Skeletal muscle tissue (tissue), 5 donors: ENCODE measurements around the gene ZNF189. TPM values are rescaled to one million over a fixed set of nuclear protein-coding genes. Genes with fewer than 3 reads are reported as not detected.

Source experiments
- H3K27ac ChIP-seq: one replicate; pipeline ENCODE4 v1.7.0; 2013; ENCODE audit warnings: mild to moderate bottlenecking, low read depth, low read length, inconsistent platforms
- H3K27me3 ChIP-seq, 3 donors: one replicate each; pipeline ENCODE4 v1.7.0; 2013; ENCODE audit warnings: low read length in 3 of 3; ENCODE audit not compliant: control insufficient read depth in 3 of 3, insufficient read depth in 3 of 3
- H3K36me3 ChIP-seq, 3 donors: one replicate each; pipeline ENCODE4 v1.7.0; 2013; ENCODE audit warnings: low read length in 3 of 3; ENCODE audit not compliant: control insufficient read depth in 3 of 3, insufficient read depth in 3 of 3
- H3K4me1 ChIP-seq, 3 donors: one replicate each; pipeline ENCODE4 v1.7.0; 2013; ENCODE audit warnings: low read length in 3 of 3, mild to moderate bottlenecking in 3 of 3; ENCODE audit not compliant: control insufficient read depth in 3 of 3, insufficient read depth in 3 of 3
- H3K4me3 ChIP-seq, 3 donors: one replicate each; pipeline ENCODE4 v1.7.0; 2013; ENCODE audit warnings: low read length in 3 of 3
- H3K9ac ChIP-seq, 3 donors: one replicate each; pipeline ENCODE4 v1.7.0; 2013; ENCODE audit warnings: low read length in 3 of 3, mild to moderate bottlenecking in 3 of 3, moderate library complexity in 2 of 3, low read depth in 1 of 3
- H3K9me3 ChIP-seq, 3 donors: one replicate each; pipeline ENCODE4 v1.7.0; 2013; ENCODE audit warnings: low read length in 3 of 3; ENCODE audit not compliant: control insufficient read depth in 3 of 3
- small RNA-seq: library from RNA; depleted of rRNA; stranded (forward); fragments of <200 nt; gene quantifications from one replicate; pipeline ENCODE3, GENCODE V24; 2014
- total RNA-seq: library from RNA; depleted of rRNA; stranded (reverse); fragments of >200 nt; gene quantifications from one replicate; pipeline ENCODE4 v1.2.3, GENCODE V29; 2014
- donor health status: Osteomylitis.

The ZNF189 gene
- total RNA-seq, 1 donor from 2014 or later = 28.7 TPM

- Histone ChIP-seq H3K36me3 (no peaks in the 10 kb centered on the region), H3K27me3 (no peaks in the 10 kb centered on the region), H3K9me3 (no peaks in the 10 kb centered on the region), H3K27ac (no peak overlapping the region), H3K9ac (no peak overlapping the region), H3K4me3 (no peak overlapping the region), H3K4me1 (no peaks in the 10 kb centered on the region)
These were observed 58.4 kb downstream of the ZNF189 start for GRCh38 chr9:101457003-101457402.

DNA sequence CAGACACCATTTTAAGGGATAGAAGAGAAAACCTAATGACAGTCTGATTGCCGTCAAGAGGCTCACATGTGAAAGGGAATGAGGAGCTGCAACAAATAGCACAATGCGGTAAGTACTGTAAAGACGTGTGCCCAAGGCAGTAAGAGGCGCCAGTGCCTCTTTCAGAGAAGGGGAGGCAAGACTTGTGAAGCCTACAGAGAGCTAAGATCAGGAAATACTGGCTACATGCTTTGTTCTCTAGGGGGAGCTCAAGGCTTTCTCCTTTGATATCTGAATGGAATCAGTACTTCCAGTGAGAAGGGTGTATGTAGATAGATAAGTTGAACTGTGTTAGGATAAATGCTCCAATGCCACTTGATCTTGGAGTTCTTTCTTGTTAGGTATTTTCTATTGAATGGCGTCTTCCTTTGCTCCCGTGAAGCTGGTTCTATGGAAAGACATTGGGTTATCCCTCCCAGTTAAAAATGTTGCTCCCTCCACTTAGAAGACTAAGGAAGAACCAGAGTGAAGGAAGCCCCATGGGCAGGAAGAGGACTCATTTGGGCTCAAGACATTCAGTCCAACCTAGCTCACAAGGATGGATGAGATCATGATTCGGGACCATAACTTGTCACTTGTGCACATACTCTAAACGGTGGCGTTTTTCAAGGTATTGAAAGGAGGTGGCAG, 60.4 kb downstream of the ZNF189 start:
- Histone ChIP-seq H3K27me3 (peaks cover 0 to 3% (median 0%) of the 10 kb centered on the region in 3 donors), H3K4me3 (no peak overlapping the region), H3K27ac (no peak overlapping the region), H3K36me3 (no peaks in the 10 kb centered on the region), H3K9me3 (no peaks in the 10 kb centered on the region), H3K9ac (no peak overlapping the region), H3K4me1 (no peaks in the 10 kb centered on the region)

Small RNA genes within 50 kb of the gene (small RNA-seq; reads per million reads assigned to genes)
- gene AL353621.2 = not detected

Other genes with a start within 250 kb of the ZNF189 start
- 0.52 TPM for gene BAAT, start 13.8 kb upstream of the ZNF189 start, total RNA-seq
- gene MRPL50, start 233 bp upstream of the ZNF189 start, total RNA-seq = 17.2 TPM
- gene ALDOB, start 36.9 kb downstream of the ZNF189 start, total RNA-seq = not detected
- 24.5 TPM for gene RNF20, start 135.0 kb downstream of the ZNF189 start, total RNA-seq
- not detected for gene PPP3R2, start 196.1 kb downstream of the ZNF189 start, total RNA-seq